Vagina (tissue), 2 donors: ENCODE data around the gene NPC1L1. TPM values are rescaled to one million over a fixed set of nuclear protein-coding genes. Genes with fewer than 3 reads are reported as not detected.

Source experiments
- DNase-seq, 2 donors: peaks; one replicate each; pipeline ENCODE4 v3.0.0-alpha.2; 2017; ENCODE audit errors: extremely low spot score in 2 of 2
- H3K27ac ChIP-seq: fragments of 200-600 bp; sonication (generic); one replicate; pipeline ENCODE4 v1.5.1; 2019
- H3K27me3 ChIP-seq: fragments of 200-600 bp; sonication (generic); one replicate; pipeline ENCODE4 v1.5.1; 2019
- H3K36me3 ChIP-seq, 2 donors: fragments of 200-600 bp; sonication (generic); one replicate each; pipeline ENCODE4 v1.5.1; 2017 to 2019
- H3K4me1 ChIP-seq: fragments of 200-600 bp; sonication (generic); one replicate; pipeline ENCODE4 v1.5.1; 2019
- H3K4me3 ChIP-seq, 2 donors: fragments of 200-600 bp; sonication (generic); 1 replicate in 1 of 2; 2 replicates in 1 of 2; pipeline ENCODE4 v1.5.1; 2016 to 2019
- H3K9me3 ChIP-seq: fragments of 200-600 bp; sonication (generic); one replicate; pipeline ENCODE4 v1.5.1; 2019
- CTCF ChIP-seq, 3 experiments: fragments of 450-650 bp in 2 of 3; fragments of 200-600 bp in 1 of 3; sonication (generic) in 1 of 3; IDR thresholded peaks; one replicate each; pipeline ENCODE4 v1.5.1; 2017 to 2019; ENCODE audit warnings: antibody characterized with exemption in 3 of 3, mild to moderate bottlenecking in 2 of 3, moderate library complexity in 2 of 3
- POLR2A ChIP-seq, 2 donors: fragments of 450-650 bp; IDR thresholded peaks; one replicate each; pipeline ENCODE4 v1.6.1; 2017; ENCODE audit warnings: antibody characterized with exemption in 2 of 2, mild to moderate bottlenecking in 2 of 2, moderate library complexity in 2 of 2
- POLR2AphosphoS5 ChIP-seq, 2 donors: sonication (generic); formaldehyde crosslinking; IDR thresholded peaks; one replicate each; pipeline ENCODE4 v1.9.0; 2017; ENCODE audit warnings: antibody characterized with exemption in 2 of 2, mild to moderate bottlenecking in 2 of 2, low read depth in 1 of 2; ENCODE audit not compliant: insufficient read depth in 1 of 2
- intact Hi-C: fragments of 100-400 bp; cut with DNase I; formaldehyde crosslinking; loops from one replicate; pipeline ENCODE4 v1.15.1; 2023
- total RNA-seq: library from RNA; depleted of rRNA; stranded (reverse); fragments of >200 nt; gene quantifications from one replicate; pipeline ENCODE4 v1.2.3, GENCODE V29; 2016

NPC1L1 gene
- total RNA-seq, 1 donor from 2014 or later = 0.49 TPM

GRCh38 chr7:44568771-44569560 is 27.8 kb upstream of the NPC1L1 start:
- peaks cover 22% of the 10 kb centered on the region for H3K4me1 ChIP-seq
- TF ChIP-seq CTCF (IDR thresholded peaks at IDR 0.05) (no peak), POLR2A (IDR thresholded peaks at IDR 0.05) (no peak), POLR2AphosphoS5 (IDR thresholded peaks at IDR 0.05; ENCODE audit: insufficient read depth in 1 of 2, low read depth in 1 of 2) (no peak)
- peaks cover 0 to 73% of the 10 kb centered on the region in 2 donors for H3K36me3 ChIP-seq
- H3K9me3 ChIP-seq = no peaks in the 10 kb centered on the region
- H3K27ac ChIP-seq = no peak overlapping the region
- H3K27me3 ChIP-seq = no peaks in the 10 kb centered on the region
- peak in 1 of 2 donors; percentile 49 for DNase-seq
- no peak overlapping the region for H3K4me3 ChIP-seq
- intact Hi-C loops = no loop called here

- intact Hi-C loops = no loop called here
Observed at GRCh38 chr7:44567884-44568283, 26.8 kb upstream of the NPC1L1 start.

GRCh38 chr7:44566680-44567079 is 25.6 kb upstream of the NPC1L1 start:
- TF ChIP-seq POLR2A (IDR thresholded peaks at IDR 0.05) (no peak), CTCF (IDR thresholded peaks at IDR 0.05) (no peak), POLR2AphosphoS5 (IDR thresholded peaks at IDR 0.05; ENCODE audit: insufficient read depth in 1 of 2, low read depth in 1 of 2) (no peak)
- intact Hi-C loops = no loop called here
- Histone ChIP-seq H3K27me3 (no peaks in the 10 kb centered on the region), H3K4me1 (peaks cover 3% of the 10 kb centered on the region), H3K27ac (no peak overlapping the region), H3K36me3 (peaks cover 0 to 63% of the 10 kb centered on the region in 2 donors), H3K4me3 (no peak overlapping the region), H3K9me3 (no peaks in the 10 kb centered on the region)
- no peak for DNase-seq

More at GRCh38 chr7:44567884-44568283, 26.8 kb upstream of the NPC1L1 start:
- no peak for TF ChIP-seq POLR2A (IDR thresholded peaks at IDR 0.05)
- no peak for TF ChIP-seq CTCF (IDR thresholded peaks at IDR 0.05)
- no peak for TF ChIP-seq POLR2AphosphoS5 (IDR thresholded peaks at IDR 0.05; ENCODE audit: insufficient read depth in 1 of 2, low read depth in 1 of 2)
- H3K36me3 ChIP-seq = peaks cover 0 to 74% of the 10 kb centered on the region in 2 donors
- H3K4me1 ChIP-seq = peaks cover 15% of the 10 kb centered on the region
- no peak overlapping the region for H3K4me3 ChIP-seq
- no peak for DNase-seq
- H3K27me3 ChIP-seq = no peaks in the 10 kb centered on the region
- no peak overlapping the region for H3K27ac ChIP-seq
- H3K9me3 ChIP-seq = no peaks in the 10 kb centered on the region

GRCh38 chr7:44565795-44566559 is 24.8 kb upstream of the NPC1L1 start:
- DNase-seq = no peak
- Histone ChIP-seq H3K36me3 (peaks cover 0 to 56% of the 10 kb centered on the region in 2 donors), H3K27ac (no peak overlapping the region), H3K9me3 (no peaks in the 10 kb centered on the region), H3K4me1 (no peaks in the 10 kb centered on the region), H3K4me3 (no peak overlapping the region), H3K27me3 (no peaks in the 10 kb centered on the region)
- TF ChIP-seq POLR2A (IDR thresholded peaks at IDR 0.05) = no peak
- no peak for TF ChIP-seq POLR2AphosphoS5 (IDR thresholded peaks at IDR 0.05; ENCODE audit: insufficient read depth in 1 of 2, low read depth in 1 of 2)
- no peak for TF ChIP-seq CTCF (IDR thresholded peaks at IDR 0.05)
- intact Hi-C loops = no loop called here
